HFFc6 (cell line): Measurements from ENCODE around the gene RARB. TPM values are rescaled to one million over a fixed set of nuclear protein-coding genes. Genes with fewer than 3 reads are reported as not detected.

Source experiments
- DNase-seq: peaks from one replicate; pipeline ENCODE4 v3.0.0-alpha.2; 2018
- H3K27ac Mint-ChIP-seq: 2 replicates; pipeline ENCODE4 v1.8.0; 2020; ENCODE audit warnings: mild to moderate bottlenecking, mixed read lengths
- H3K27me3 Mint-ChIP-seq: 2 replicates; pipeline ENCODE4 v1.8.0; 2021; ENCODE audit warnings: mild to moderate bottlenecking, moderate library complexity, mixed read lengths; ENCODE audit not compliant: insufficient read depth
- H3K36me3 Mint-ChIP-seq: 2 replicates; pipeline ENCODE4 v1.8.0; 2021; ENCODE audit warnings: low read depth, mixed read lengths
- H3K4me1 Mint-ChIP-seq: 2 replicates; pipeline ENCODE4 v1.8.0; 2020; ENCODE audit warnings: low read depth, mixed read lengths
- H3K4me3 Mint-ChIP-seq: 2 replicates; pipeline ENCODE4 v1.8.0; 2020; ENCODE audit warnings: mild to moderate bottlenecking, moderate library complexity, mixed read lengths
- H3K9me3 Mint-ChIP-seq: 2 replicates; pipeline ENCODE4 v1.8.0; 2020; ENCODE audit warnings: mild to moderate bottlenecking, mixed read lengths
- CTCF ChIP-seq: fragments of 200-600 bp; sonication (generic); IDR thresholded peaks from 2 replicates; pipeline ENCODE4 v1.5.0; 2021; ENCODE audit warnings: antibody characterized with exemption, mild to moderate bottlenecking
- total RNA-seq, 6 experiments: library from RNA; stranded (reverse); fragmentation: NEBNext Ultra II Directional; extraction: Animal tissue kit (Norgen Biotek cat#: 25700); gene quantifications; 2 replicates in 1 of 6; 3 replicates in 5 of 6; pipeline ENCODE4 v1.2.3, GENCODE V29; 2021

The RARB gene
- total RNA-seq, 6 experiments from 2014 or later: 1.6 to 2.4 (median 1.8) TPM; not detected in 2

GRCh38 chr3:25597535-25598101 lies 169.6 kb downstream of the RARB start:
- Mint-ChIP-seq H3K9me3 (no peaks in the 10 kb centered on the region), H3K4me3 (no peak overlapping the region), H3K27ac (no peak overlapping the region), H3K27me3 (no peaks in the 10 kb centered on the region; the same call in none of the 2 replicates), H3K36me3 (0 out of 2 replicates have a peak, but pooled peaks cover 8% of the 10 kb centered on the region), H3K4me1 (peaks cover 18% of the 10 kb centered on the region)
- no peak for DNase-seq
- TF ChIP-seq CTCF: no peak

- peak; percentile 21 for DNase-seq
- no peak for TF ChIP-seq CTCF
- peaks cover 30% of the 10 kb centered on the region for H3K4me1 Mint-ChIP-seq
- H3K27me3 Mint-ChIP-seq: no peaks in the 10 kb centered on the region; the same call in 1 of the 2 replicates
- H3K9me3 Mint-ChIP-seq: no peaks in the 10 kb centered on the region
- peak overlapping the region; percentile 72 for H3K27ac Mint-ChIP-seq
- H3K36me3 Mint-ChIP-seq: peaks cover 23% of the 10 kb centered on the region
- peak overlapping the region; percentile 54 for H3K4me3 Mint-ChIP-seq
Observed at GRCh38 chr3:25603703-25604102, 175.6 kb downstream of the RARB start.

- peak; percentile 90 for DNase-seq
- Mint-ChIP-seq H3K4me3 (peak overlapping the region; percentile 6), H3K27me3 (no peaks in the 10 kb centered on the region; the same call in 1 of the 2 replicates), H3K4me1 (peaks cover 30% of the 10 kb centered on the region), H3K27ac (peak overlapping the region; percentile 72), H3K9me3 (no peaks in the 10 kb centered on the region), H3K36me3 (peaks cover 21% of the 10 kb centered on the region)
- no peak for TF ChIP-seq CTCF
Observed at GRCh38 chr3:25604107-25604805, 176.2 kb downstream of the RARB start.

- Mint-ChIP-seq H3K9me3 (no peaks in the 10 kb centered on the region), H3K4me1 (peaks cover 10% of the 10 kb centered on the region), H3K4me3 (no peak overlapping the region), H3K36me3 (peaks cover 36% of the 10 kb centered on the region), H3K27me3 (no peaks in the 10 kb centered on the region), H3K27ac (no peak overlapping the region)
- no peak for DNase-seq
- no peak for TF ChIP-seq CTCF
Observed at GRCh38 chr3:25610167-25610566, 182.1 kb downstream of the RARB start.

- no peak for TF ChIP-seq CTCF
- Mint-ChIP-seq H3K4me3 (no peak overlapping the region), H3K9me3 (no peaks in the 10 kb centered on the region), H3K27me3 (no peaks in the 10 kb centered on the region), H3K4me1 (peaks cover 4% of the 10 kb centered on the region), H3K36me3 (peaks cover 32% of the 10 kb centered on the region), H3K27ac (no peak overlapping the region)
- no peak for DNase-seq
Observed at GRCh38 chr3:25610779-25611178, 182.7 kb downstream of the RARB start.
